Measurements from ENCODE around the gene MYO15A.

Gene MYO15A

GRCh38 chr17:18160128-18160856 lies 51.7 kb downstream of the MYO15A start:
- H3K36me3 ChIP-seq (ENCODE audit: insufficient read depth, low read length) = no peaks in the 10 kb centered on the region
- no peak overlapping the region for H3K9ac ChIP-seq (ENCODE audit: low read depth, low read length)
- no peak overlapping the region for H3K27ac ChIP-seq (ENCODE audit: low read depth, low read length)
- WGBS = 81% methylated on average over 5 of the region's 5 CpGs
- no peak overlapping the region for H3K4me3 ChIP-seq (ENCODE audit: low read length)
- H3K27me3 ChIP-seq (ENCODE audit: insufficient read depth, low read length) = no peaks in the 10 kb centered on the region
- no peaks in the 10 kb centered on the region for H3K4me1 ChIP-seq (ENCODE audit: insufficient read depth, low read length)
- no peaks in the 10 kb centered on the region for H3K9me3 ChIP-seq (ENCODE audit: insufficient read depth, low read depth, low read length)

GRCh38 chr17:18161207-18162145 lies 52.9 kb downstream of the MYO15A start:
- 85% methylated on average over 11 of the region's 12 CpGs for WGBS
- Histone ChIP-seq H3K9ac (ENCODE audit: low read depth, low read length) (no peak overlapping the region), H3K4me3 (ENCODE audit: low read length) (no peak overlapping the region)

GRCh38 chr17:18163547-18163946 lies 55.0 kb downstream of the MYO15A start:
- Histone ChIP-seq H3K27me3 (ENCODE audit: insufficient read depth, low read length) (no peaks in the 10 kb centered on the region), H3K9me3 (ENCODE audit: insufficient read depth, low read depth, low read length) (no peaks in the 10 kb centered on the region), H3K9ac (ENCODE audit: low read depth, low read length) (no peak overlapping the region), H3K27ac (ENCODE audit: low read depth, low read length) (no peak overlapping the region), H3K4me3 (ENCODE audit: low read length) (no peak overlapping the region), H3K36me3 (ENCODE audit: insufficient read depth, low read length) (no peaks in the 10 kb centered on the region), H3K4me1 (ENCODE audit: insufficient read depth, low read length) (no peaks in the 10 kb centered on the region)
- WGBS = 82% methylated on average over 7 of the region's 7 CpGs

More at GRCh38 chr17:18161207-18162145, 52.9 kb downstream of the MYO15A start:
- Histone ChIP-seq H3K4me1 (ENCODE audit: insufficient read depth, low read length) (no peaks in the 10 kb centered on the region), H3K27ac (ENCODE audit: low read depth, low read length) (no peak overlapping the region), H3K36me3 (ENCODE audit: insufficient read depth, low read length) (no peaks in the 10 kb centered on the region), H3K27me3 (ENCODE audit: insufficient read depth, low read length) (no peaks in the 10 kb centered on the region), H3K9me3 (ENCODE audit: insufficient read depth, low read depth, low read length) (no peaks in the 10 kb centered on the region)

- WGBS = 80% methylated on average over 5 of the region's 5 CpGs
Measured at GRCh38 chr17:18166894-18167293, 58.3 kb downstream of the MYO15A start.

GRCh38 chr17:18167421-18167820 lies 58.9 kb downstream of the MYO15A start:
- Histone ChIP-seq H3K36me3 (ENCODE audit: insufficient read depth, low read length) (no peaks in the 10 kb centered on the region), H3K4me1 (ENCODE audit: insufficient read depth, low read length) (no peaks in the 10 kb centered on the region), H3K27me3 (ENCODE audit: insufficient read depth, low read length) (no peaks in the 10 kb centered on the region), H3K4me3 (ENCODE audit: low read length) (no peak overlapping the region), H3K9ac (ENCODE audit: low read depth, low read length) (no peak overlapping the region), H3K9me3 (ENCODE audit: insufficient read depth, low read depth, low read length) (no peaks in the 10 kb centered on the region), H3K27ac (ENCODE audit: low read depth, low read length) (no peak overlapping the region)
- WGBS = 87% methylated on average over 10 of the region's 10 CpGs

More at GRCh38 chr17:18166894-18167293, 58.3 kb downstream of the MYO15A start:
- no peak overlapping the region for H3K9ac ChIP-seq (ENCODE audit: low read depth, low read length)
- H3K9me3 ChIP-seq (ENCODE audit: insufficient read depth, low read depth, low read length) = no peaks in the 10 kb centered on the region
- no peak overlapping the region for H3K4me3 ChIP-seq (ENCODE audit: low read length)
- no peaks in the 10 kb centered on the region for H3K27me3 ChIP-seq (ENCODE audit: insufficient read depth, low read length)
- no peak overlapping the region for H3K27ac ChIP-seq (ENCODE audit: low read depth, low read length)
- no peaks in the 10 kb centered on the region for H3K36me3 ChIP-seq (ENCODE audit: insufficient read depth, low read length)
- H3K4me1 ChIP-seq (ENCODE audit: insufficient read depth, low read length) = no peaks in the 10 kb centered on the region

GRCh38 chr17:18172531-18173278 lies 64.1 kb downstream of the MYO15A start:
- no peaks in the 10 kb centered on the region for H3K27me3 ChIP-seq (ENCODE audit: insufficient read depth, low read length)
- WGBS = 90% methylated on average over 3 of the region's 3 CpGs
- H3K9ac ChIP-seq (ENCODE audit: low read depth, low read length) = no peak overlapping the region
- no peak overlapping the region for H3K4me3 ChIP-seq (ENCODE audit: low read length)
- no peaks in the 10 kb centered on the region for H3K36me3 ChIP-seq (ENCODE audit: insufficient read depth, low read length)
- no peak overlapping the region for H3K27ac ChIP-seq (ENCODE audit: low read depth, low read length)
- H3K9me3 ChIP-seq (ENCODE audit: insufficient read depth, low read depth, low read length) = no peaks in the 10 kb centered on the region
- H3K4me1 ChIP-seq (ENCODE audit: insufficient read depth, low read length) = no peaks in the 10 kb centered on the region

- Histone ChIP-seq H3K4me1 (ENCODE audit: insufficient read depth, low read length) (no peaks in the 10 kb centered on the region), H3K9ac (ENCODE audit: low read depth, low read length) (no peak overlapping the region), H3K9me3 (ENCODE audit: insufficient read depth, low read depth, low read length) (no peaks in the 10 kb centered on the region), H3K36me3 (ENCODE audit: insufficient read depth, low read length) (no peaks in the 10 kb centered on the region), H3K27me3 (ENCODE audit: insufficient read depth, low read length) (no peaks in the 10 kb centered on the region), H3K4me3 (ENCODE audit: low read length) (no peak overlapping the region), H3K27ac (ENCODE audit: low read depth, low read length) (no peak overlapping the region)
- WGBS = 92% methylated on average over 14 of the region's 14 CpGs
Measured at GRCh38 chr17:18173740-18174139, 65.2 kb downstream of the MYO15A start.

- Histone ChIP-seq H3K4me3 (ENCODE audit: low read length) (no peak overlapping the region), H3K36me3 (ENCODE audit: insufficient read depth, low read length) (no peaks in the 10 kb centered on the region), H3K4me1 (ENCODE audit: insufficient read depth, low read length) (no peaks in the 10 kb centered on the region), H3K9ac (ENCODE audit: low read depth, low read length) (no peak overlapping the region), H3K9me3 (ENCODE audit: insufficient read depth, low read depth, low read length) (no peaks in the 10 kb centered on the region), H3K27ac (ENCODE audit: low read depth, low read length) (no peak overlapping the region), H3K27me3 (ENCODE audit: insufficient read depth, low read length) (no peaks in the 10 kb centered on the region)
- 90% methylated on average over 7 of the region's 7 CpGs for WGBS
Measured at GRCh38 chr17:18176176-18176575, 67.6 kb downstream of the MYO15A start.

- Histone ChIP-seq H3K4me1 (ENCODE audit: insufficient read depth, low read length) (peaks cover 2% of the 10 kb centered on the region; the same call in 1 of the 2 replicates), H3K9ac (ENCODE audit: low read depth, low read length) (no peak overlapping the region), H3K4me3 (ENCODE audit: low read length) (no peak overlapping the region), H3K27ac (ENCODE audit: low read depth, low read length) (no peak overlapping the region), H3K9me3 (ENCODE audit: insufficient read depth, low read depth, low read length) (no peaks in the 10 kb centered on the region), H3K27me3 (ENCODE audit: insufficient read depth, low read length) (no peaks in the 10 kb centered on the region), H3K36me3 (ENCODE audit: insufficient read depth, low read length) (no peaks in the 10 kb centered on the region)
Measured at GRCh38 chr17:18177133-18177532, 68.6 kb downstream of the MYO15A start.

GRCh38 chr17:18177722-18178121 lies 69.2 kb downstream of the MYO15A start:
- Histone ChIP-seq H3K9ac (ENCODE audit: low read depth, low read length) (no peak overlapping the region), H3K9me3 (ENCODE audit: insufficient read depth, low read depth, low read length) (no peaks in the 10 kb centered on the region), H3K36me3 (ENCODE audit: insufficient read depth, low read length) (no peaks in the 10 kb centered on the region), H3K4me1 (ENCODE audit: insufficient read depth, low read length) (peaks cover 4% of the 10 kb centered on the region; the same call in 1 of the 2 replicates), H3K4me3 (ENCODE audit: low read length) (no peak overlapping the region), H3K27me3 (ENCODE audit: insufficient read depth, low read length) (no peaks in the 10 kb centered on the region), H3K27ac (ENCODE audit: low read depth, low read length) (no peak overlapping the region)
- 95% methylated on average over 8 of the region's 8 CpGs for WGBS

- H3K4me3 ChIP-seq (ENCODE audit: low read length) = no peak overlapping the region
- no peaks in the 10 kb centered on the region for H3K9me3 ChIP-seq (ENCODE audit: insufficient read depth, low read depth, low read length)
- no peak overlapping the region for H3K27ac ChIP-seq (ENCODE audit: low read depth, low read length)
- no peak overlapping the region for H3K9ac ChIP-seq (ENCODE audit: low read depth, low read length)
- no peaks in the 10 kb centered on the region for H3K27me3 ChIP-seq (ENCODE audit: insufficient read depth, low read length)
- H3K4me1 ChIP-seq (ENCODE audit: insufficient read depth, low read length) = peaks cover 4% of the 10 kb centered on the region; the same call in 1 of the 2 replicates
- no peaks in the 10 kb centered on the region for H3K36me3 ChIP-seq (ENCODE audit: insufficient read depth, low read length)
- WGBS = 92% methylated on average over 1 of the region's 1 CpG
Measured at GRCh38 chr17:18179196-18179595, 70.6 kb downstream of the MYO15A start.

Measured in HUES64 (cell line).